NCI-H345 treated with DMSO at 0.1 percent for 48 hours (cell line): ENCODE measurements around the gene ATP5F1E.
"Not testable (repeated sequence)": the region's sequence is repeated elsewhere in the genome, so short reads cannot be mapped to it uniquely, and the experiment has no call there.

Experiments
- DNase-seq: peaks from one replicate; lab custom pipeline; 2025; ENCODE audit not compliant: unreplicated experiment; lab: John Stamatoyannopoulos, UW

ATP5F1E gene

GRCh38 chr20:59022754-59023153, 9.4 kb downstream of the ATP5F1E start:
- no peak for DNase-seq

DNA sequence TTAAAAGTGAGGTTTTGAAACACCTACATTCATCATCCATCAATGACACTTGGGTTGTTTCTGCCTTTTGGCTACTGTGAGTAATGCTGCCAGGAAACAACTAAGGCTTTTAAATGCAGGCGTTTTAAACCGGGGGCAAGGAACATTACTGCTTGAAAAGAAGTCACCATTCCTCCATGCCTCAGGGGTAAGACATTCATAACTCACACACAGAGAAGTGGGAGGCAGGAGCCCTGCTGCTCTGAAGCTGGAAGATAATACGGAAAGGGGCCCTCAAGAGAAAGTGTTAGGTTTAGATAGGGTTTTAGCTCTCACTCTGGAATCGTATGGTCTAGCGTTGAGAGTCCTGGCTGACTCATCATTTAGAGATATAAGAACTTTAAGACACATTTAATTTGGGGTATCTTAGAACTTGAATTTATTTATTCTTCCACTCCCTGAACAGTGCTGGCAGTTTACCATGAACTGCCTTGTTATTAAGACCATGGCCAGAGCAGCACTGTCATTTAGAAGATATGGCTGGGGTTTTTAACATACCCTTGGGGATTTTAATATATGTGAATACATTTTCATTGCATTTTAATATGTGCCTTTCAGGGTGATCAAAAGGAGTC, 11.1 kb downstream of the ATP5F1E start:
- no peak for DNase-seq

DNA sequence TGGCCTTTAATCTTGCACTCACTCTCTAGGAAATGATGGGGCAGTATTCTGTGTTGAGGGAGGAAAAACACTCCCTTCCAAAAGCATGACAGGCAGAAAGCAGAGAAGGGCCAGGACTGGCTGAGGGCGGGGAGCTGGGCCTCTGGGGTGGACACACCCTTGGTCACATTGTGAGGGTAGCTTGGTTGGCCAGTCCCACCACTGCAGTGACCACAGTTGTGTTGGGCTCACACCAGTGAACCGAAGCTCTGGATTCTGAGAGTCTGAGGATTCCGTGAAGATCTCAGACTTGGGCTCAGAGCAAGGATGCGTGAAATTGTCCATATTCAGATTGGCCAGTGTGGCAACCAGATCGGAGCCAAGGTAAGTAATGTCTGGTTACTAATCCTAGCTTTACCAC, 12.9 kb downstream of the ATP5F1E start, which contains the start of gene TUBB1:
TSS of gene TUBB1 (plus strand) at position 213 of the 400 bp plus-strand sequence. CDS start at position 307, 94 bp downstream.
- DNase-seq, result no peak

- DNase-seq, result no peak
Observed at GRCh38 chr20:59018817-59019216, 13.3 kb downstream of the ATP5F1E start.

DNA sequence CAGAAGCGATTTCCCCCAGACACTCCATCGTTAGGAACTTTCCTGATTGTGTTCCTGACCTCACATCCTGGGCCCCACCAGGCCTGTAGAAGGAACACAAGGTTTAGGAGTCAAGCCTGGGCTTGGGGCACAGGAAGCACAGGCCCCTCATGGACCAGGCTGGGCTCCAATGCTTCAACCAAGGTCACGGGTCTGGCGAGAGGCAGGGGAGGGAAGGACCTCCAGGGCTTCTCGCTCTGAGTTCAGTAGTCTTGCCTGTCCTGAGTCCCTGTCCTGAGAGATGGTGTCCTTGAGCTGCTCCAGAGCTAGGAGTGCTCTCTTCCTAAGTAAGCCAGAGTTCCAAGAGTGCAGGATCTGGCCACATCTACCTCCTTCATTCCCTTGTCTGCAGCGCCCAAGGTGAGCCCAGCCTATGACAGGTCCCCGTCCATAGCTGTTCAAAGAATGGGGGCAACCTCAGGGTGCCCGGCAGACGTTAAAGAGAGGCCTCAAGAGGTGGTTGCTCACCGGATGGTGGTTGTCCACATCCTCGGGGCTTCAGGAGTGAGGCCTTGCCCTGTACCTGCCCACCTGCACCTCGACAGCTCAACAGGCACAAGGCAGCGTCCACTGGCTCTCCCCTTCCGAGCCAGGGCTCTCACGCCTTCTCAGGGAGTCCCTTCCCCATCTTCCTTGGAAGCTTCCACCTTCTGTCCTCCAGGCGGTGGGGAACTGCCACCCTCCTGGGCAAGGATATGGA, 14.5 kb downstream of the ATP5F1E start:
- DNase-seq, result no peak

DNA sequence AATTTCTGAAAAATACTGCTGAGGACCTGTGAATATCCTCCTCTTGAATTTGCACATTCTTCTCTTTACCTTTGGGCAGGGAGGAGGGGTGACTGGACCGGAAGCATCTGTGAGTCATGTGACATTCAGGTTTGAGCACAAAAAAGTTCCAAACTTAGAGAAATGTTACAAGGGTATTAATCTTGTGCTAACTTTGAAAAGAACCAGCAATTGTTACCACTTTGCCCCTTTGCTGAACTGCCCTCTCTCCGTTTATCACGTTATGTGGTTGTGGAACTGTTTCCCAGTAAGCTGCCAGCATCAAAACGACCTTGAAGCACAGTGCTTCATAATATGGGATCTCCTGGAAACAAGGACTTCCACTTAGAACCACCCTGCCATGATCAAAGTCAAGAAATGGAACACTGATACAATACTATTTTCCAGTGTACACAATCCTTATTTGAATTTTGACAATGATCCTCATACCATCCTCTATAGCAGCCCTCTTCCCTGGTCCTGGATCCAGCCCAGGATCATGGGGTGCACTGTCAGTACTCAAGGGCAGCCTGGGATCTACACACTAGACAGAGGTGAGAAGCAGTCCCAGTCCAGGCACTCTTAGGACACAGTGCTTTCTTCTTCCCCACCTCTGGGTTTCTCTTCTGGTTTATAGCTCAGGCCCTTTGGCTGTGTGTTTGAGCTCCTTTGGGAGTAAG, 15.2 kb downstream of the ATP5F1E start:
- DNase-seq, result no peak

DNA sequence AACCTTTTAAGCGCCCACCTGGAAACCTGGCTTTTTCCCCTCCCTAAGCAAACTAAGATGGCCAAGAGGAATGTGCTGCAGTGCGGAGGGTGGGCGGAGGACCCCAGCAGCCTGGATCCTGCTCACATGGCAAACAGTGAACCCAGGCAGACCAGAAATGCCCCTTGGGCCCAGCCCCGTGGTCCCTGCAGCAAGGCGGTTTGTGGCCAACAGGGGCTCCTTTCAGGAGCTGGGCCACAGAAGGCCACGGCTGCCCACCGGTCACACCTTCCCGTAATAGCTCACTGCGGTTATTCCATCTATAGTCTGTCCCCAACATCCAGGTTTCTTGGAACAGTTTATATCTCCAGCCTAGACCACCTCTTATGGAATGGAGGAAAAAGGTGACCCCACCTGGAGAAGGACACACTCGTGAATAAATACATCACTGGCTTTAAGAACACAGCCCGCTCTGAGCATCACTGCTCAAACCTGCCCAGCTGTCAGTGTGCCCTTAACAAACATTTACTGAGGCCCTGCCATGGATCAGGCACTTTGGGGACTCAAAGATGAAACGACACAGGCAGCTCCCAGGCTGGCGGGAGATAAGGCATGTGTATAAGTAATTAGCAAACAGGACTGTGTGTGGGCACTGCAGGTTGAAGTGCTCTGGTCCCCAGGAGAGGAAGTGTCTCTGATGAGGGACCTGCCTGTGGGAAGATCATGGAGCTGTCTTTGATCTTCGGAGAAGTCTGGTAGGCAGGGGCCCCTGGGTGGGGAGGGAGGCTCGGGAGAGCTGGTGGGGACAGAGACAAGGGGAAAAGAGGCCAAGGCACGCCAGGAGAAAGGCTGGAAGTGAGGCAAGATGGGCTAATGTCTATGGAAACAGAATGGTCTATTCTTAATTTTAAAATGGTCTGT, 16.1 kb downstream of the ATP5F1E start:
- no peak for DNase-seq

DNA sequence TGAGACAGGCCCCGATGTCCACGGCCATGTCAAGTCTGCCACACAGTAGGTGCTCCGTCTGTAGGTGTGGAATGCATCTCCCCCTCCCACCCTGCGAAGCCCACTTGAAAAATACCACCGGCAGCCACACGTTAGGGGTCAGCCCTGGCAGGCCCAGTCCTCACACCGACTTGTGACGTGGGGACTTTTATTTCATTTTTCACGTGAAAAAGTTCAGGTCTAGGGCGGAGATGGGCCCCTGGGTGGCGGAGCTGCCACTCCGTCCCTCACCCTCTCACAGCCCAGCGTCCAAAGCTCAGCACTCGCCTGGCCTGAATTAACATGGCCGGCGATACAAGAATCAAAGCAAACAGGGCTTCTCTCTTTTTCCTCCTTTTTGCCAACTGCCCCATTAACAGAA, 16.7 kb downstream of the ATP5F1E start:
- DNase-seq, result no peak

DNA sequence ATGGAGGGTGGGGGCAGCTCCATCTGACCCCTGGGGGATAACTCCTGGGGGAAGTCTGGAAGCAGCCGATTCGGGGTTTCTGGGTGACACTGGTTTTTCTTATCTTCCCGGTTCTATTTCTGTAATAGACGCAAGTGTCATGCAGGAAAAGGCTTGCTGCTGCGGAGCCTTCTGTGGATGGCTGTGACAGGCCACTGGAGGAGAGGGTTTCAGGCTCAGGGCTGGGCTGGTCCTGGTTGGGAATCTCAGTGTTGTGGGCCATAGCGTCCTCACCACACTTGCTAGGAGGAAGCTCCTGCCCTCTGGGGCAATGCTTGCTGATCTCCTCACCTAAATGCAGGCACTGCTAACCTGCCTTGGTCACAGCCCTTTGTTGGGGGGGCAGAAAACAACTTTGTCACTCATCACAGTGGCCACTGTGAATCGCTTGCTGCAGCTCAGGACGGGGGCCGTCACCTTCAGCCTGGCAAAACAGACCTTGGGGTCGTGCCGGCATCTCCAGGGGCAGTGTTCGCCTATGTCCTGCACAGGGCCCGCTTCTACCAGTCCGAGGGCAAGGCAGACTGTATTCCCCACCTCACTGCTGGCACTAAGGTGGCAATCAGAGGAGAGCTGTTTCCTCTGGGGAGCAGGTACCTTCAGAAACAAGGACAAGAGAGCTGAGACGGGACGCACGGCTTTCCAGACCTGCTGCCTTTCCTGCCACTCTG, 17.3 kb downstream of the ATP5F1E start:
- no peak for DNase-seq

- no peak for DNase-seq
Observed at GRCh38 chr20:59013959-59014608, 18.1 kb downstream of the ATP5F1E start.

GRCh38 chr20:59013031-59013951, 18.8 kb downstream of the ATP5F1E start:
- DNase-seq, result no peak

DNA sequence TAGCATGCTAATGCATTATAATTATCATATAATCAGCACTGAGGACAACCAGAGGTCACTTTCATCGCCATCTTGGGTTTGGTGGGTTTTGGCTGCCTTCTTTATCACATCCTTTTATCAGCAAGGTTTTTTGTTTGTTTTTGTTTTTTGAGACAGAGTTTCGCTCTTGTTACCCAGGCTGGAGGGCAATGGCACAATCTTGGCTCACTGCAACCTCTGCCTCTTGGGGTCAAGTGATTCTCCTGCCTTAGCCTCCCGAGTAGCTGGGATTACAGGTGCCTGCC, 20.3 kb downstream of the ATP5F1E start:
- not testable (repeated sequence) for DNase-seq

- DNase-seq, result no peak
Observed at GRCh38 chr20:59010995-59011873, 20.9 kb downstream of the ATP5F1E start.

GRCh38 chr20:59010321-59010994, 21.7 kb downstream of the ATP5F1E start:
- no peak for DNase-seq

GRCh38 chr20:59008715-59009336, 23.3 kb downstream of the ATP5F1E start:
- no peak for DNase-seq

- DNase-seq, result no peak
Observed at GRCh38 chr20:59007665-59008511, 24.2 kb downstream of the ATP5F1E start.
